GM19043 (cell line): ENCODE results near the gene ACAN.

Experiments
- ATAC-seq: cut with Tn5 transposase; IDR thresholded peaks from one replicate; pipeline ENCODE4 v1.9.1; 2021; ENCODE audit warnings: low read depth; ENCODE audit not compliant: unreplicated experiment

The ACAN gene

GRCh38 chr15:88839961-88840360, 36.7 kb downstream of the ACAN start:
- ATAC-seq = no peak

GRCh38 chr15:88841236-88841635, 38.0 kb downstream of the ACAN start:
- no peak for ATAC-seq

- no peak for ATAC-seq
These were observed 38.9 kb downstream of the ACAN start for GRCh38 chr15:88842156-88842555.

GRCh38 chr15:88843334-88843733, 40.1 kb downstream of the ACAN start:
- no peak for ATAC-seq

- ATAC-seq = no peak
These were observed 41.6 kb downstream of the ACAN start for GRCh38 chr15:88844749-88845386.

DNA sequence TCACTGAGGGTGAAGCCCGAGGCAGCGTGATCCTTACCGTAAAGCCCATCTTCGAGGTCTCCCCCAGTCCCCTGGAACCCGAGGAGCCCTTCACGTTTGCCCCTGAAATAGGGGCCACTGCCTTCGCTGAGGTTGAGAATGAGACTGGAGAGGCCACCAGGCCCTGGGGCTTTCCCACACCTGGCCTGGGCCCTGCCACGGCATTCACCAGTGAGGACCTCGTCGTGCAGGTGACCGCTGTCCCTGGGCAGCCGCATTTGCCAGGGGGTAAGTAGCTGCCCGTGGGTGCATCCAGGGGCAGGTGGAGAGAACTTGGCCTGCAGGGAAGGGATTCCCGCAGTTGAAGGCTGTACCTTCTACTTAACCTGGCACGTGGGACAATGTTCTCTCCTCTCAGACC, 42.4 kb downstream of the ACAN start:
- ATAC-seq = no peak

GRCh38 chr15:88847144-88847543, 43.9 kb downstream of the ACAN start:
- no peak for ATAC-seq

DNA sequence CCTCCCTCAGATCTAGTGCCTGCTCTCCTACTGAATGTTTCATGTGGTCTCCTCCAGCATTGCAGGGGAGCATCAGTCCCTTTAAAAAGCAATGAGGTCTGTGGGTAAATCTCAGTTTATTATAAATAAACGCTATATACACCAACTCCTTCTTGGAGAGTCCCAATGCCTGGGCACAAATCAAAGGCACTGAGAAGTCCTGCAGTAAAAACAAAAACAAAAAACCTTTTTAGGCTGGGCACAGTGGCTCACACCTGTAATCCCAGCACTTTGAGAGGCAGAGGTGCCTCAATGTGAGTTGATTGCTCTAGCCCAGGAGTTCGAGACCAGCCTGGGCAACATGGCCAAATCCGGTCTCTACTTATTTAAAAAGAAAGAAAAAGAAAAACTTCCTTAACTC, 45.0 kb downstream of the ACAN start:
- ATAC-seq = no peak

DNA sequence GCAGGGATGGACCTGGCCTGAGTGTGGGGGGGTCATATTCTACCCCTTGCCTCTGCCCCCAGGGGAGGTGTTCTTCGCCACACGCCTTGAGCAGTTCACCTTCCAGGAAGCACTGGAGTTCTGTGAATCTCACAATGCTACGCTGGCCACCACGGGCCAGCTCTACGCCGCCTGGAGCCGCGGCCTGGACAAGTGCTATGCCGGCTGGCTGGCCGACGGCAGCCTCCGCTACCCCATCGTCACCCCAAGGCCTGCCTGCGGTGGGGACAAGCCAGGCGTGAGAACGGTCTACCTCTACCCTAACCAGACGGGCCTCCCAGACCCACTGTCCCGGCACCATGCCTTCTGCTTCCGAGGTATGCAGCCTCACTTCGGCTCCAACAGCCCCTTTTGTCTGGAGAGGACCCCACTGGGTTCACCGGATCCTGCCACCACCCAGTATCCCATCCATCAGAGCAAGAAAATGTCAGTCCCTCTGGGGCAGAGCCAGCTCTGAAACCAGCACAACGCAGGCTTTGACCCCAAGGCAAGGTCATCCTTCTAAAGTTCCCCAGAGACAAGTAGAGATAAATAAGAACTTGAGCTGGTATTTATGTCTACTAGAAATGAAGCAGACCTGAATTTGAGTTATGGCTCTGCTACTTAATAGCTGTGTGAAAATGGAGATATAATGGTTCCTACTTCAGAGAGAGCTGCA, 46.3 kb downstream of the ACAN start:
- ATAC-seq = no peak

GRCh38 chr15:88852476-88852875, 49.2 kb downstream of the ACAN start:
- ATAC-seq = no peak

DNA sequence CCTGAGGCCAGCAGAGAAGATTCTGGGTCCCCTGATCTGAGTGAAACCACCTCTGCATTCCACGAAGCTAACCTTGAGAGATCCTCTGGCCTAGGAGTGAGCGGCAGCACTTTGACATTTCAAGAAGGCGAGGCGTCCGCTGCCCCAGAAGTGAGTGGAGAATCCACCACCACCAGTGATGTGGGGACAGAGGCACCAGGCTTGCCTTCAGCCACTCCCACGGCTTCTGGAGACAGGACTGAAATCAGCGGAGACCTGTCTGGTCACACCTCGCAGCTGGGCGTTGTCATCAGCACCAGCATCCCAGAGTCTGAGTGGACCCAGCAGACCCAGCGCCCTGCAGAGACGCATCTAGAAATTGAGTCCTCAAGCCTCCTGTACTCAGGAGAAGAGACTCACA, 55.7 kb downstream of the ACAN start:
- ATAC-seq = no peak

- no peak for ATAC-seq
These were observed 56.3 kb downstream of the ACAN start for GRCh38 chr15:88859550-88859949.

DNA sequence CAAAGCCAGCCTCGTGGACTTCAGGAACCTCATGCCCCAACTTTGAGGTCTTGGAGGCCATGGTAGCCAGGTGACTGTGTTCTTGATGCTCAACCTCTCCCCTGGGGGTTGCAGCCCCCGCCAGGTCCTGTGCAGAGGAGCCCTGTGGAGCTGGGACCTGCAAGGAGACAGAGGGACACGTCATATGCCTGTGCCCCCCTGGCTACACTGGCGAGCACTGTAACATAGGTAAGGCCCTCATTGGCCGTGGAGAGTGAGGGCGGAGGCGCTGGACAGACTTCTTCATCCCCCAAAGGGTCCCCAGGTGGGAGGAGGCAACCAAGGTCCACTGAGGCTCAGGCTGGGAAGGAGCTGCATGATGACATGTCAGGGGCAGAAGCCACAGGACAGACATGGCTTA, 57.0 kb downstream of the ACAN start:
- no peak for ATAC-seq

- ATAC-seq = no peak
These were observed 60.2 kb downstream of the ACAN start for GRCh38 chr15:88863412-88863811.

- no peak for ATAC-seq
These were observed 61.7 kb downstream of the ACAN start for GRCh38 chr15:88864861-88865497.

DNA sequence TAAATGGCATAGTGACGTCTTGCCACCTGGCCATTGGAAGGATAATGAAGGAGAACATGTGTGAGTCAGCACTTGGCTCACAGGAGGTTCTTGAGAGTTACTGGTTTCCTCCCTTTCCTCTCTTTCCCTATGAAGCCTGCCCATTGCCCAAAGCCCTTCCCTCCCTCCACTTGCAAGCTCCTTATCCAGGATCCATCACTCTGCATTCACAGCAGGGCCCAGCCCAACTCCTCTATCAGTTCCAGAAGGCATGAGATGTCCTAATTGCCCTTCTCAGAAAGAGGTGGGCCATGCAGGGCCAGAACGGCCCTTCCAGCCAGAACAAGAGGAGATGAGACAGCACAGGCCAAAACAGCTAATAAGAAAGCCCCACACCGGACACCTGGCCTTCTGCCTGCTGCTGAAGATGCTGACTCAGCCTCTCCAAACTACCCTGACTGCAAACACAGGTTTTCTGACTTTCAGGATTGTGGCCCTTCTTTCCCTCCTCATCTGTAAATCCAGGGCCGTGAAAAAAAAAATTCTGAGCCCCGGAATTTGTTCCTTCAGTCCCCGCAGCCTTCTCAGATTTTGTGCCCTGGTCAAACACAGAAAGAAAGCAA, 62.4 kb downstream of the ACAN start:
- ATAC-seq = no peak

GRCh38 chr15:88866295-88866881, 63.2 kb downstream of the ACAN start:
- ATAC-seq = no peak

- ATAC-seq = no peak
These were observed 68.1 kb downstream of the ACAN start for GRCh38 chr15:88871313-88871712.

GRCh38 chr15:88872106-88872505, 68.9 kb downstream of the ACAN start:
- no peak for ATAC-seq

- no peak for ATAC-seq
These were observed 69.5 kb downstream of the ACAN start for GRCh38 chr15:88872706-88873105.

DNA sequence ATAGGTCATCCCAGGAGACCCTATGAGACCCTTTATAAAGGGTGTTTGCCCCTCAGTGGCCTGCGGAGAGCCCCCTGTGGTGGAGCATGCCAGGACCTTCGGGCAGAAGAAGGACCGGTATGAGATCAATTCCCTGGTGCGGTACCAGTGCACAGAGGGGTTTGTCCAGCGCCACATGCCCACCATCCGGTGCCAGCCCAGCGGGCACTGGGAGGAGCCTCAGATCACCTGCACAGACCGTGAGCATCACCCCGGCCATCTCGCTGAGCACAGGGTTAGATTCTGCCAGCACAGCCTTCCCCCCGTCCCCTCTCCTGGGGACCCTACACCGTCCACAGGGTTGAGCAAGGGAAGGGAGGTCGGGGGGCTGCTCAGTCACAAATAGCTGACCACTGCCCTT, 70.5 kb downstream of the ACAN start:
- no peak for ATAC-seq
